B cell (primary cell): ENCODE data around the gene PPP1R12C. TPM values are rescaled to one million over a fixed set of nuclear protein-coding genes. Genes with fewer than 3 reads are reported as not detected.
"Not testable (repeated sequence)": the region's sequence is repeated elsewhere in the genome, so short reads cannot be mapped to it uniquely, and the experiment has no call there.

Experiments used
- ATAC-seq: fragments of 200-7000 bp; cut with Tn5 transposase; one replicate; pipeline ENCODE4 v1.10.0; 2021; ENCODE audit warnings: low read depth, mild to moderate bottlenecking, moderate number of reproducible peaks, moderate library complexity
- CTCF ChIA-PET: fragments of 350-600 bp; sonication (Branson Sonifier 250); formaldehyde crosslinking; loops from one replicate; lab custom pipeline; 2021; ENCODE audit warnings: antibody characterized with exemption, inconsistent platforms; lab: Charles Lee
- POLR2A ChIA-PET: fragments of 350-600 bp; sonication (Branson Sonifier 250); formaldehyde crosslinking; loops from one replicate; lab custom pipeline; 2021; ENCODE audit warnings: antibody characterized with exemption; lab: Charles Lee
- DNase-seq: peaks from one replicate; pipeline ENCODE4 v3.0.0; 2013
- H2AFZ ChIP-seq: 2 replicates; pipeline ENCODE4 v1.6.1; 2012; ENCODE audit warnings: mild to moderate bottlenecking, low read depth, low read length; ENCODE audit not compliant: insufficient read depth, poor library complexity, severe bottlenecking
- H3K27ac ChIP-seq, 2 donors: 1 replicate in 1 of 2; 2 replicates in 1 of 2; pipeline ENCODE4 v1.5.1; 2012 to 2013; ENCODE audit warnings: low read length in 2 of 2, mild to moderate bottlenecking in 2 of 2, moderate library complexity in 1 of 2
- H3K27me3 ChIP-seq, 4 experiments: fragments of 200-600 bp in 1 of 4; sonication (generic) in 1 of 4; replicated peaks in 1 of 4; 1 replicate in 2 of 4; 2 replicates in 2 of 4; pipeline versions ENCODE4 v1.6.1 to v1.7.0; 2013 to 2016; ENCODE audit warnings: low read length in 3 of 4, mild to moderate bottlenecking in 2 of 4, mixed read lengths in 1 of 4, moderate library complexity in 1 of 4; ENCODE audit not compliant: insufficient read depth in 4 of 4, control insufficient read depth in 3 of 4; ENCODE audit errors: control extremely low read depth in 1 of 4
- H3K36me3 ChIP-seq, 2 experiments: replicated peaks in 1 of 2; 1 replicate in 1 of 2; 2 replicates in 1 of 2; pipeline versions ENCODE4 v1.6.1 to v1.7.1; 2013; ENCODE audit warnings: low read length in 1 of 2; ENCODE audit not compliant: insufficient read depth in 2 of 2, control insufficient read depth in 1 of 2; ENCODE audit errors: control extremely low read depth in 1 of 2, extremely low read depth in 1 of 2
- H3K4me1 ChIP-seq, 2 donors: fragments of 200-600 bp in 1 of 2; sonication (generic) in 1 of 2; 1 replicate in 1 of 2; 2 replicates in 1 of 2; pipeline versions ENCODE4 v1.5.1 to v1.6.1; 2013 to 2017; ENCODE audit warnings: low read length in 2 of 2; ENCODE audit not compliant: control insufficient read depth in 2 of 2, insufficient read depth in 2 of 2
- H3K4me2 ChIP-seq: replicated peaks from 2 replicates; pipeline ENCODE3; 2012; ENCODE audit warnings: mild to moderate bottlenecking, low read depth, low read length; ENCODE audit not compliant: poor library complexity, severe bottlenecking
- H3K4me3 ChIP-seq, 5 experiments: fragments of 200-600 bp in 1 of 5; sonication (generic) in 1 of 5; 1 replicate in 3 of 5; 2 replicates in 2 of 5; pipeline versions ENCODE4 v1.5.1 to v1.7.0; 2011 to 2016; ENCODE audit warnings: low read length in 4 of 5, mild to moderate bottlenecking in 4 of 5, low read depth in 2 of 5, control low read depth in 1 of 5, moderate library complexity in 1 of 5; ENCODE audit not compliant: insufficient read depth in 1 of 5; ENCODE audit errors: control extremely low read depth in 1 of 5, extremely low read depth in 1 of 5
- H3K79me2 ChIP-seq: fragments of 200-600 bp; sonication (generic); one replicate; pipeline ENCODE4 v1.6.0; 2016; ENCODE audit warnings: low read length; ENCODE audit not compliant: control insufficient read depth, insufficient read depth
- H3K9ac ChIP-seq: fragments of 200-600 bp; sonication (generic); 2 replicates; pipeline ENCODE4 v1.6.1; 2017; ENCODE audit warnings: mild to moderate bottlenecking, low read length, moderate library complexity
- H3K9me3 ChIP-seq, 3 donors: one replicate each; pipeline versions ENCODE4 v1.6.1 to v1.7.1; 2013; ENCODE audit warnings: low read length in 2 of 3; ENCODE audit not compliant: control insufficient read depth in 2 of 3, insufficient read depth in 1 of 3; ENCODE audit errors: control extremely low read depth in 1 of 3
- H4K20me1 ChIP-seq: 2 replicates; pipeline ENCODE4 v1.6.0; 2012; ENCODE audit warnings: mild to moderate bottlenecking, low read length; ENCODE audit not compliant: insufficient read depth, control insufficient read depth, poor library complexity, severe bottlenecking
- H3K27ac Mint-ChIP-seq: one replicate; pipeline ENCODE4 v1.8.0; 2021; ENCODE audit warnings: mixed read lengths
- H3K27me3 Mint-ChIP-seq: one replicate; pipeline ENCODE4 v1.8.0; 2021; ENCODE audit warnings: mixed read lengths
- H3K4me1 Mint-ChIP-seq: one replicate; pipeline ENCODE4 v1.8.0; 2021; ENCODE audit warnings: mixed read lengths
- H3K4me3 Mint-ChIP-seq: one replicate; pipeline ENCODE4 v1.8.0; 2021; ENCODE audit warnings: mixed read lengths
- H3K9me3 Mint-ChIP-seq: one replicate; pipeline ENCODE4 v1.8.0; 2022; ENCODE audit warnings: mixed read lengths; ENCODE audit not compliant: insufficient read depth
- EZH2 ChIP-seq: IDR thresholded peaks from 2 replicates; pipeline ENCODE4 v1.6.1; 2012; ENCODE audit warnings: borderline replicate concordance, low read depth, mild to moderate bottlenecking, moderate library complexity, low read length; ENCODE audit not compliant: insufficient read depth, poor library complexity, severe bottlenecking
- WGBS: methylation state at CpG from one replicate; pipeline ENCODE4 v1.1.5; 2013; ENCODE audit warnings: missing lambda C conversion rate; ENCODE audit not compliant: insufficient coverage; 5-methylcytosine and 5-hydroxymethylcytosine counted together
- intact Hi-C: fragments of 100-400 bp; cut with micrococcal nuclease; formaldehyde crosslinking; loops from one replicate; pipeline ENCODE4 v1.10.0; 2022
- polyA plus RNA-seq: library from polyadenylated mRNA; depleted of rRNA; stranded (reverse); fragments of >200 nt; gene quantifications from 2 replicates; pipeline ENCODE4 v1.2.3, GENCODE V29; 2012
- total RNA-seq, 2 donors: library from RNA; stranded (reverse); fragments of 120-200 nt in 1 of 2; gene quantifications; 1 replicate in 1 of 2; 2 replicates in 1 of 2; pipeline versions ENCODE4 v1.2.3 to v1.2.4, GENCODE V29; 2013 to 2022
- TF ChIP-seq, protein P1 (sequence below): fragments of 200-600 bp; IDR thresholded peaks from one replicate; pipeline ENCODE4 v1.8.0; 2022; ENCODE audit warnings: antibody characterized with exemption, mild to moderate bottlenecking

Gene PPP1R12C
- total and polyA plus RNA-seq, 2 donors (not counting 1 experiment from before 2014, with no cell fraction given): 145 to 179 TPM

DNA sequence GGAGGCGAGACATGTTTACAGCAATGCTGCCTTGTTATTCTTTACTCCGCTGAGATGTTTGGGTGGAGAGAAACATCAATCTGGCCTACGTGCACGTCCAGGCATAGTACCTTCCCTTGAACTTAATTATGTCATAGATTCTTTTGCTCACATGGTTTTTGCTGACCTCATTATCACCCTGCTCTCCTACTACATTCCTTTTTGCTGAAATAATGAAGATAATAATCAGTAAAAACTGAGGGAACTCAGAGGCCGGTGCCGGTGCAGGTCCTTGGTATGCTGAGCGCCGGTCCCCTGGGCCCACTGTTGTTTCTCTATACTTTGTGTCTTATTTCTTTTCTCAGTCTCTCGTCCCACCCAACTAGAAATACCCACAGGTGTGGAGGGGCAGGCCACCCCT lies 57.1 kb downstream of the PPP1R12C start:
- intact Hi-C loops, H3K27me3 Mint-ChIP-seq, H3K4me3 ChIP-seq, POLR2A ChIA-PET, CTCF ChIA-PET, H2AFZ ChIP-seq, H3K4me2 ChIP-seq, H3K4me1 Mint-ChIP-seq, H4K20me1 ChIP-seq, H3K27ac Mint-ChIP-seq, H3K9me3 Mint-ChIP-seq, H3K27me3 ChIP-seq, H3K4me3 Mint-ChIP-seq, H3K9ac ChIP-seq, ATAC-seq, DNase-seq, H3K27ac ChIP-seq: not testable (repeated sequence)
- peaks cover 0 to 21% (median 0%) of the 10 kb centered on the region in 3 donors for H3K9me3 ChIP-seq
- 100% methylated on average over 1 of the region's 9 CpGs for WGBS
- peaks cover 13% of the 10 kb centered on the region for H3K79me2 ChIP-seq
- H3K4me1 ChIP-seq: peaks cover 7 to 13% of the 10 kb centered on the region in 2 donors
- peaks cover 4 to 22% of the 10 kb centered on the region in 2 experiments for H3K36me3 ChIP-seq

DNA sequence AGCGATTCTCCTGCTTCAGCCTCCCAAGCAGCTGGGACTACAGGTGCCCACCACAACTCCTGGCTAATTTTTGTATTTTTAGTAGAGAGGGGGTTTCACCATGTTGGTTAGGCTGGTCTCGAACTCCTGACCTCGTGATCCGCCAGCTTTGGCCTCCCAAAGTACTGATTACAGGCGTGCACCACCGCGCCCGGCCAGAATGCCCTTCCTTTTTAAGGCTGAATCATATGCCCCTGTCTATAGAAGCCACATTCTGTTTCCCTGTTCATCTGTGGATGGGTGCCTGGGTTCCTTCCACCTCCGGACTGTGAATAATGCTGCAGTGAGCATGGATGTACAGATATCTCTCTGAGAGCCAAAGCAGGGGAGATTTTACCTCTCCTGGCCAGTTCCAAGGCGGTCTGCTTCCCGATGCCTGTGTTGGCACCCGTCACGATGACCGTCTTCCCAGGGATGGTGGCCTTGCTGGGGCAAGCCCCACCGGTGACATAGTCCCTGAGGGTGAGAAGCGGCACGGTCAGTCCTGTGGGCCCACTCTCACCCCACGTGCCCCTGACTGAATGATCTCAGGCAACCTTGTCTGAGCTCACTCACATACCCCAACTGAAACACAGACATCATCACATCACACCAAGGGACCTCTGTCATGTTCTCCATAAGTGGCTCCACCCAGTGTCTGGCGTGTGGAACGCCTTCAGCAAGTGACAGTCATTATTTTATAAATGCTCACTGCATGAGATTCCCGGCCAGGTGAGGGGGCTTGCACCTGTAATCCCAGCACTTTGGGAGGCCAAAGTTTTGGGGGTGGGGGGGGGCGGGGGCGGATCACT lies 58.4 kb downstream of the PPP1R12C start:
- CTCF ChIA-PET: no interaction called here
- Histone ChIP-seq H3K4me1 (peaks cover 7 to 13% of the 10 kb centered on the region in 2 donors), H3K4me2 (no peak overlapping the region), H3K27ac (no peak overlapping the region), H3K9ac (no peak overlapping the region), H4K20me1 (no peaks in the 10 kb centered on the region), H3K79me2 (peaks cover 13% of the 10 kb centered on the region), H2AFZ (no peak overlapping the region), H3K9me3 (peaks cover 0 to 21% (median 0%) of the 10 kb centered on the region in 3 donors), H3K4me3 (no peak overlapping the region), H3K36me3 (peaks cover 4 to 28% of the 10 kb centered on the region in 2 experiments), H3K27me3 (peaks cover 0 to 5% (median 0%) of the 10 kb centered on the region in 4 experiments)
- Mint-ChIP-seq H3K4me3 (no peak overlapping the region), H3K4me1 (peaks cover 6% of the 10 kb centered on the region), H3K27ac (no peak overlapping the region), H3K9me3 (no peaks in the 10 kb centered on the region), H3K27me3 (no peaks in the 10 kb centered on the region)
- ATAC-seq (no peak), DNase-seq (no peak)
- TF ChIP-seq, protein P1, sequence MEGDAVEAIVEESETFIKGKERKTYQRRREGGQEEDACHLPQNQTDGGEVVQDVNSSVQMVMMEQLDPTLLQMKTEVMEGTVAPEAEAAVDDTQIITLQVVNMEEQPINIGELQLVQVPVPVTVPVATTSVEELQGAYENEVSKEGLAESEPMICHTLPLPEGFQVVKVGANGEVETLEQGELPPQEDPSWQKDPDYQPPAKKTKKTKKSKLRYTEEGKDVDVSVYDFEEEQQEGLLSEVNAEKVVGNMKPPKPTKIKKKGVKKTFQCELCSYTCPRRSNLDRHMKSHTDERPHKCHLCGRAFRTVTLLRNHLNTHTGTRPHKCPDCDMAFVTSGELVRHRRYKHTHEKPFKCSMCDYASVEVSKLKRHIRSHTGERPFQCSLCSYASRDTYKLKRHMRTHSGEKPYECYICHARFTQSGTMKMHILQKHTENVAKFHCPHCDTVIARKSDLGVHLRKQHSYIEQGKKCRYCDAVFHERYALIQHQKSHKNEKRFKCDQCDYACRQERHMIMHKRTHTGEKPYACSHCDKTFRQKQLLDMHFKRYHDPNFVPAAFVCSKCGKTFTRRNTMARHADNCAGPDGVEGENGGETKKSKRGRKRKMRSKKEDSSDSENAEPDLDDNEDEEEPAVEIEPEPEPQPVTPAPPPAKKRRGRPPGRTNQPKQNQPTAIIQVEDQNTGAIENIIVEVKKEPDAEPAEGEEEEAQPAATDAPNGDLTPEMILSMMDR: no peak
- TF ChIP-seq EZH2: no peak
- intact Hi-C loops: no loop called here
- WGBS: 99% methylated on average over 16 of the region's 23 CpGs
- POLR2A ChIA-PET: no interaction called here
